ENCODE data around the gene TMEM154. TPM values are rescaled to one million over a fixed set of nuclear protein-coding genes. Genes with fewer than 3 reads are reported as not detected.
A peak's percentile ranks its signal among the peaks of the same experiment; 100 is the strongest.

Gene TMEM154
- total RNA-seq, 1 experiment from 2014 or later = 34.5 TPM

- ChIA-PET CTCF (no interaction called here), POLR2A (ENCODE audit: unreplicated experiment) (no interaction called here)
- Histone ChIP-seq H3K36me3 (ENCODE audit: low read depth) (no peaks in the 10 kb centered on the region), H3K27ac (no peak overlapping the region), H3K4me2 (no peak overlapping the region), H2AFZ (no peak overlapping the region), H3K79me2 (ENCODE audit: low read depth) (no peaks in the 10 kb centered on the region), H3K4me1 (replicated peaks; ENCODE audit: insufficient read depth) (0 out of 2 replicates have a peak, but pooled peaks cover 7% of the 10 kb centered on the region), H3K9me2 (ENCODE audit: insufficient read depth) (no peaks in the 10 kb centered on the region), H3F3A (ENCODE audit: insufficient read depth, low read depth) (no peaks in the 10 kb centered on the region; the same call in 1 of the 2 replicates), H3K9me3 (ENCODE audit: insufficient read depth, low read depth) (no peaks in the 10 kb centered on the region), H4K20me1 (ENCODE audit: insufficient read depth) (no peaks in the 10 kb centered on the region), H3K27me3 (ENCODE audit: insufficient read depth, low read depth) (no peaks in the 10 kb centered on the region), H3K4me3 (no peak overlapping the region)
- no peak for DNase-seq
- no peak for TF ChIP-seq CTCF (conservative IDR thresholded peaks at IDR 0.05)
- no peak for TF ChIP-seq EZH2 (IDR thresholded peaks at IDR 0.05; ENCODE audit: low read depth)
- intact Hi-C loops (cut with micrococcal nuclease; ENCODE audit: unreplicated experiment) = no loop called here
- BruUV-seq (replicated peaks) = no TSS peak
Measured at GRCh38 chr4:152698089-152698499, 18.3 kb upstream of the TMEM154 start.

GRCh38 chr4:152697284-152698088 is 17.7 kb upstream of the TMEM154 start:
- POLR2A ChIA-PET (ENCODE audit: unreplicated experiment) = no interaction called here
- H3F3A ChIP-seq (ENCODE audit: insufficient read depth, low read depth) = no peaks in the 10 kb centered on the region; the same call in 1 of the 2 replicates
- H2AFZ ChIP-seq = no peak overlapping the region
- DNase-seq = no peak
- peak overlapping the region; percentile 60 for H3K27ac ChIP-seq
- H3K79me2 ChIP-seq (ENCODE audit: low read depth) = no peaks in the 10 kb centered on the region
- BruUV-seq (replicated peaks) = TSS peak; percentile 73
- intact Hi-C loops (cut with micrococcal nuclease; ENCODE audit: unreplicated experiment) = no loop called here
- no peak for TF ChIP-seq CTCF (conservative IDR thresholded peaks at IDR 0.05)
- TF ChIP-seq EZH2 (IDR thresholded peaks at IDR 0.05; ENCODE audit: low read depth) = no peak
- CTCF ChIA-PET = no interaction called here
- H3K9me3 ChIP-seq (ENCODE audit: insufficient read depth, low read depth) = no peaks in the 10 kb centered on the region
- H3K36me3 ChIP-seq (ENCODE audit: low read depth) = no peaks in the 10 kb centered on the region
- no peaks in the 10 kb centered on the region for H3K27me3 ChIP-seq (ENCODE audit: insufficient read depth, low read depth)
- peak overlapping the region; percentile 58; the same call in 1 of the 2 replicates for H3K4me2 ChIP-seq
- H3K4me1 ChIP-seq (replicated peaks; ENCODE audit: insufficient read depth) = 0 out of 2 replicates have a peak, but pooled peaks cover 7% of the 10 kb centered on the region
- no peak overlapping the region for H3K4me3 ChIP-seq
- H4K20me1 ChIP-seq (ENCODE audit: insufficient read depth) = no peaks in the 10 kb centered on the region
- H3K9me2 ChIP-seq (ENCODE audit: insufficient read depth) = no peaks in the 10 kb centered on the region

- H3K27me3 ChIP-seq (ENCODE audit: insufficient read depth, low read depth) = no peaks in the 10 kb centered on the region
- peak overlapping the region; percentile 60 for H3K27ac ChIP-seq
- peak; percentile 35 to 54 for DNase-seq
- ChIA-PET CTCF (no interaction called here), POLR2A (ENCODE audit: unreplicated experiment) (no interaction called here)
- TF ChIP-seq CTCF (conservative IDR thresholded peaks at IDR 0.05) = no peak
- TF ChIP-seq EZH2 (IDR thresholded peaks at IDR 0.05; ENCODE audit: low read depth) = no peak
- peak overlapping the region; percentile 58 for H3K4me2 ChIP-seq
- no TSS peak for BruUV-seq (replicated peaks)
- no peaks in the 10 kb centered on the region; the same call in 1 of the 2 replicates for H3F3A ChIP-seq (ENCODE audit: insufficient read depth, low read depth)
- H3K9me2 ChIP-seq (ENCODE audit: insufficient read depth) = no peaks in the 10 kb centered on the region
- H3K9me3 ChIP-seq (ENCODE audit: insufficient read depth, low read depth) = no peaks in the 10 kb centered on the region
- no peaks in the 10 kb centered on the region for H3K79me2 ChIP-seq (ENCODE audit: low read depth)
- no peaks in the 10 kb centered on the region for H3K36me3 ChIP-seq (ENCODE audit: low read depth)
- intact Hi-C loops (cut with micrococcal nuclease; ENCODE audit: unreplicated experiment) = no loop called here
- 0 out of 2 replicates have a peak, but pooled peaks cover 7% of the 10 kb centered on the region for H3K4me1 ChIP-seq (replicated peaks; ENCODE audit: insufficient read depth)
- H2AFZ ChIP-seq = no peak overlapping the region
- no peak overlapping the region for H3K4me3 ChIP-seq
- H4K20me1 ChIP-seq (ENCODE audit: insufficient read depth) = no peaks in the 10 kb centered on the region
Measured at GRCh38 chr4:152696764-152697261, 17.0 kb upstream of the TMEM154 start.
